ENCODE data around the gene ANAPC2.

The ANAPC2 gene

DNA sequence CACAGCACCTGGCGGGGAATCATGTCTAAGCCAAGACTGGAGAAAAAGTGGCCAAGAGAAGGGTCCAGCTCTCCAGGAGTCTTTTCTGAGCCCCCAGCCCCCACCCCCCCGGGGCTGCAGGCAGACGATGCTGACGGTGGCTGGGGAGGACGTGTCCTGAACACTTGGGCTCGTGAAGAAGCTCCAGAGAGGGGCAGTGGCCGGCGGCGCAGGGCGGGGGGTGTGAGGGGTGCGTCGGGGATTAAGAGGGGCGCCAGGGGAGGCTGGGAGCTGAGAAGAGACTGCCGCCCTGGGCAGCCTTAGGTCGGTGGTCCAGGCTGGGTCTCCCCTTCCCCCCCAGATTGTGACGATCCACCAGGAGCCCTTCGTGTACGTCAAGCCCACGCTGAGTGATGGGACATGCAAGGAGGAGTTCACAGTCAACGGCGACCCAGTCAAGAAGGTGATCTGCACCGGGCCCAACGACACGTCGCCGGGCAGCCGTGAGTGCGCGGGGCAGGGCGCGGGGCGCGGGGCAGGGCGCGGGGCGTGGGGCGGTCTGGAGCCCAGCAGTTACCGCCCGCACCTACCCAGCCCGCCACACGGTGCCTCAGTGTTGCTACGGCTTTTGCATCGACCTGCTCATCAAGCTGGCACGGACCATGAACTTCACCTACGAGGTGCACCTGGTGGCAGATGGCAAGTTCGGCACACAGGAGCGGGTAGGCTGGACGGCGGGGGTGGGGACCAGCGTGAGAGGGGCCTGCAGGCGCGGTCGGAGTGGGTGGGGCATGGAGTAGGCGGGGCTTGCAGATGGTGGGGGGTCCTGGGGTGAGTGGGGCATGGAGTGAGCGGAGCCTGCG, 27.4 kb downstream of the ANAPC2 start:
- no peak for DNase-seq

DNA sequence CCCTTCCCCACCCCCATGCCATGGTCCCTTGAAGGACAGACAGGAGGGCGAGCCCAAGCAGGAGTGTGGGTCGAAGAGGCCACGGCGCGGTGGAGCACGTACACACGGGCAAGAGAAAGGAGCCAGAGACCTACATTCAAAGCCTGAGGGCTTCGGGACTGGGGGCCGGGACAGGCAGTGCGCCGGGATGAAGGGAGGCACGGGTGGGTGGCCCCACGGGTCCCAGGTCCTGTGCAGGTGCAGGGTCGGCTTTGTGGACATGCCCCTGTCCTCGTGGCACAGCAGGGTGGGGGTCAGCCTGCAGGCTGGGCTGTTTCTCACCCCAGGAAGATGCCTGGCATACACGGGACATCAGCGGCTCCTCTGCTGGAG, 28.3 kb downstream of the ANAPC2 start:
- no peak for DNase-seq

GRCh38 chr9:137159105-137160053, 29.0 kb downstream of the ANAPC2 start:
- DNase-seq = no peak

- no peak for DNase-seq
These were observed 29.7 kb downstream of the ANAPC2 start for GRCh38 chr9:137158625-137159024.

GRCh38 chr9:137157618-137158415, 30.5 kb downstream of the ANAPC2 start:
- DNase-seq = no peak

- no peak for DNase-seq
These were observed 31.6 kb downstream of the ANAPC2 start for GRCh38 chr9:137156567-137157375.

DNA sequence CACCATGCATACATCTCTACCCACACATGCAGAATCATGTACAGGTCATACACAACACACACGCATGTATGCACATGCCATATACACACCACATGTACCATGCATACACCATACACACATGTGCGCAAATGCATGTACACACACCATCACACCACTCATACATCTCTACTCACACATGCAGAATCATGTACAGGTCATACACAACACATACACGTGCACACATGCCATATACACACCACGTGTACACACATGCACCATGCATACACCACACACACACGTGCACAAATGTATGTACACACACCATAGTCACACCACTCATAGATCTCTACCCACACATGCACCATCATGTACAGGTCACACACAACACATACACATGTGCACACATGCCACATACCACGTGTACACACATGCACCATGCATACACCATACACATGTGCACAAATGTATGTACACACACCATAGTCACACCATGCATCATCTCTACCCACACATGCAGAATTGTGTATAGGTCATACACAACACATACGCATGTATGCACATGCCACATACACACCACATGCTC, 35.4 kb downstream of the ANAPC2 start:
- no peak for DNase-seq

- DNase-seq = no peak
These were observed 37.5 kb downstream of the ANAPC2 start for GRCh38 chr9:137150617-137151457.

GRCh38 chr9:137149942-137150616, 38.3 kb downstream of the ANAPC2 start:
- DNase-seq = no peak

- no peak for DNase-seq
These were observed 39.0 kb downstream of the ANAPC2 start for GRCh38 chr9:137149363-137149762.

GRCh38 chr9:137148661-137149060, 39.7 kb downstream of the ANAPC2 start:
- DNase-seq = no peak

GRCh38 chr9:137148242-137148641, 40.1 kb downstream of the ANAPC2 start:
- no peak for DNase-seq

DNA sequence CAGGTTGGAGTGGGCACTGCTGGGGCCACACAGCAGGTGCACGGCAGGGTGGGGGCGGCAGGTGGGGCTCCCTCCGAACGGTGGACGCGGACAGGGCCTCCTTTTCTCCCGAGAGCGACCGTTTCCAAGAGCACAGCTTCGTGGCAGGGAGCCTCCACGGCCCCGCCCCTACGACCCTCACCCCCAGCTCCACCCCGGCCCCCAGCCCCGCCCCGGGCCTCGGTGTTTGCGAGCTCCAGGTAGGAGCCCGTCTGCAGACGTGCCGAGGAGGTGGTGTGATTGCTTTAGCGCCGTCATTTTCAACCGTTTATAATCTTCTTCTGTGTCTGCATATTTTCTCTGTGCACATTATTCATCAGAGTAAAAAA, 40.6 kb downstream of the ANAPC2 start:
- no peak for DNase-seq

- DNase-seq = no peak
These were observed 41.1 kb downstream of the ANAPC2 start for GRCh38 chr9:137147091-137147792.

GRCh38 chr9:137146527-137146918, 41.8 kb downstream of the ANAPC2 start:
- no peak for DNase-seq

GRCh38 chr9:137145731-137146526, 42.4 kb downstream of the ANAPC2 start:
- DNase-seq = no peak

GRCh38 chr9:137143459-137143858, 44.9 kb downstream of the ANAPC2 start:
- no peak for DNase-seq

Measured in right hindlimb (tissue), 1 donor.